OCI-LY1 (cell line): ENCODE data around the gene ATXN3L.

Source experiments
- EZH2 ChIP-seq: fragments of 200-600 bp; sonication (generic), shearing (Covaris generic); IDR thresholded peaks from 2 replicates; pipeline ENCODE4 v1.8.0; 2017; ENCODE audit warnings: borderline replicate concordance, mixed run types, mild to moderate bottlenecking, antibody characterized with exemption, low read length, moderate library complexity, mixed read lengths
- TF ChIP-seq, protein P1 (sequence below): fragments of 200-600 bp; sonication (generic), shearing (Covaris generic); IDR thresholded peaks from 2 replicates; pipeline ENCODE4 v1.5.1; 2017; ENCODE audit warnings: mild to moderate bottlenecking, antibody characterized with exemption, low read length, moderate library complexity, mixed read lengths

DNA sequence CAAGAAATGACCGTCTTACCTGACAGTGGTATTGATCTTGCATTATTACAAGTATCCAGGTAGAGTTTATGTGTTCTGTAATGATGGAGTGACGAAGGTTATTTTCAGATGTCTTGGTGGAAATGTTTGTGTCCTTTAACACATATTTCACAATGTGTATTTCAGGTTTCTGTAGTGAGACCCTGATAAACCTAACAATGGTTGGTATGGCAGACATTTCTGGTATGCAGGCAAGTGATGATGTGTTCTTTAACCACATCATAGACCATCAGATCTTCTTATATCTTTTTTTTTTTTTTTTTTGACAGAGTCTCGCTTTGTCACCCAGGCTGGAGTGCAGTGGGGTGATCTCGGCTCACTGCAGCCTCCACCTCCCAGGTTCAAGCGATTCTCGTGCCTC is 14.6 kb upstream of the ATXN3L start:
- TF ChIP-seq, protein P1, sequence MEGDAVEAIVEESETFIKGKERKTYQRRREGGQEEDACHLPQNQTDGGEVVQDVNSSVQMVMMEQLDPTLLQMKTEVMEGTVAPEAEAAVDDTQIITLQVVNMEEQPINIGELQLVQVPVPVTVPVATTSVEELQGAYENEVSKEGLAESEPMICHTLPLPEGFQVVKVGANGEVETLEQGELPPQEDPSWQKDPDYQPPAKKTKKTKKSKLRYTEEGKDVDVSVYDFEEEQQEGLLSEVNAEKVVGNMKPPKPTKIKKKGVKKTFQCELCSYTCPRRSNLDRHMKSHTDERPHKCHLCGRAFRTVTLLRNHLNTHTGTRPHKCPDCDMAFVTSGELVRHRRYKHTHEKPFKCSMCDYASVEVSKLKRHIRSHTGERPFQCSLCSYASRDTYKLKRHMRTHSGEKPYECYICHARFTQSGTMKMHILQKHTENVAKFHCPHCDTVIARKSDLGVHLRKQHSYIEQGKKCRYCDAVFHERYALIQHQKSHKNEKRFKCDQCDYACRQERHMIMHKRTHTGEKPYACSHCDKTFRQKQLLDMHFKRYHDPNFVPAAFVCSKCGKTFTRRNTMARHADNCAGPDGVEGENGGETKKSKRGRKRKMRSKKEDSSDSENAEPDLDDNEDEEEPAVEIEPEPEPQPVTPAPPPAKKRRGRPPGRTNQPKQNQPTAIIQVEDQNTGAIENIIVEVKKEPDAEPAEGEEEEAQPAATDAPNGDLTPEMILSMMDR = no peak
- no peak for TF ChIP-seq EZH2
